HEK293T (cell line): ENCODE data around the gene RUFY2.
A peak's percentile ranks its signal among the peaks of the same experiment; 100 is the strongest.
"Not testable (repeated sequence)": the region's sequence is repeated elsewhere in the genome, so short reads cannot be mapped to it uniquely, and the experiment has no call there.

Source experiments
- CTCF ChIA-PET: fragments of 350-600 bp; formaldehyde crosslinking; extraction: SDS; loops from one replicate; lab custom pipeline; 2021; ENCODE audit warnings: antibody characterized with exemption, inconsistent platforms; lab: Yijun Ruan, JAX
- POLR2A ChIA-PET: fragments of 350-600 bp; formaldehyde crosslinking; extraction: SDS; loops from one replicate; lab custom pipeline; 2020; ENCODE audit warnings: antibody characterized with exemption, inconsistent platforms; lab: Yijun Ruan, JAX
- DNase-seq: peaks from one replicate; pipeline ENCODE4 v3.0.0; 2012; ENCODE audit warnings: mixed read lengths; ENCODE audit errors: extremely low spot score
- ARNT ChIP-seq: fragments of 450-650 bp; IDR thresholded peaks from 2 replicates; pipeline ENCODE4 v1.6.1; 2017; ENCODE audit warnings: mild to moderate bottlenecking
- BHLHE40 ChIP-seq: fragments of 450-650 bp; IDR thresholded peaks from 2 replicates; pipeline ENCODE4 v1.6.1; 2016; ENCODE audit warnings: mild to moderate bottlenecking, moderate library complexity, borderline replicate concordance
- CTBP1 ChIP-seq: fragments of 450-650 bp; IDR thresholded peaks from 2 replicates; pipeline ENCODE4 v1.6.1; 2016; ENCODE audit warnings: borderline replicate concordance
- ELF4 ChIP-seq: fragments of 450-650 bp; IDR thresholded peaks from 2 replicates; pipeline ENCODE4 v1.6.1; 2017; ENCODE audit warnings: antibody characterized with exemption
- FOXA1 ChIP-seq: fragments of 450-650 bp; IDR thresholded peaks from 2 replicates; pipeline ENCODE4 v1.6.1; 2016; ENCODE audit warnings: mild to moderate bottlenecking
- FOXK2 ChIP-seq: fragments of 450-650 bp; IDR thresholded peaks from 2 replicates; pipeline ENCODE4 v1.6.1; 2016; ENCODE audit warnings: mild to moderate bottlenecking
- FOXM1 ChIP-seq: fragments of 450-650 bp; IDR thresholded peaks from 2 replicates; pipeline ENCODE4 v1.6.1; 2017; ENCODE audit warnings: mild to moderate bottlenecking, borderline replicate concordance
- HDGF ChIP-seq: fragments of 450-650 bp; IDR thresholded peaks from 2 replicates; pipeline ENCODE4 v1.6.1; 2017; ENCODE audit warnings: antibody characterized with exemption, borderline replicate concordance
- L3MBTL2 ChIP-seq: fragments of 450-650 bp; conservative IDR thresholded peaks from 2 replicates; pipeline ENCODE4 v1.6.1; 2016; ENCODE audit warnings: mild to moderate bottlenecking
- LEF1 ChIP-seq: fragments of 450-650 bp; IDR thresholded peaks from 2 replicates; pipeline ENCODE4 v1.6.1; 2017; ENCODE audit warnings: mild to moderate bottlenecking, borderline replicate concordance
- NFRKB ChIP-seq: fragments of 450-650 bp; IDR thresholded peaks from 2 replicates; pipeline ENCODE4 v1.6.1; 2016; ENCODE audit warnings: mild to moderate bottlenecking, moderate library complexity
- SP1 ChIP-seq: fragments of 450-650 bp; IDR thresholded peaks from 2 replicates; pipeline ENCODE4 v1.6.1; 2017
- SUZ12 ChIP-seq: fragments of 450-650 bp; IDR thresholded peaks from 2 replicates; pipeline ENCODE4 v1.6.1; 2016; ENCODE audit warnings: mild to moderate bottlenecking
- TARDBP ChIP-seq: fragments of 450-650 bp; IDR thresholded peaks from 2 replicates; pipeline ENCODE4 v1.6.1; 2016
- ZNF384 ChIP-seq: fragments of 450-650 bp; IDR thresholded peaks from 2 replicates; pipeline ENCODE4 v1.6.1; 2016
- TF ChIP-seq, protein P1 (sequence below): fragments of 450-650 bp; IDR thresholded peaks from 2 replicates; pipeline ENCODE4 v1.6.1; 2016

Gene RUFY2

DNA sequence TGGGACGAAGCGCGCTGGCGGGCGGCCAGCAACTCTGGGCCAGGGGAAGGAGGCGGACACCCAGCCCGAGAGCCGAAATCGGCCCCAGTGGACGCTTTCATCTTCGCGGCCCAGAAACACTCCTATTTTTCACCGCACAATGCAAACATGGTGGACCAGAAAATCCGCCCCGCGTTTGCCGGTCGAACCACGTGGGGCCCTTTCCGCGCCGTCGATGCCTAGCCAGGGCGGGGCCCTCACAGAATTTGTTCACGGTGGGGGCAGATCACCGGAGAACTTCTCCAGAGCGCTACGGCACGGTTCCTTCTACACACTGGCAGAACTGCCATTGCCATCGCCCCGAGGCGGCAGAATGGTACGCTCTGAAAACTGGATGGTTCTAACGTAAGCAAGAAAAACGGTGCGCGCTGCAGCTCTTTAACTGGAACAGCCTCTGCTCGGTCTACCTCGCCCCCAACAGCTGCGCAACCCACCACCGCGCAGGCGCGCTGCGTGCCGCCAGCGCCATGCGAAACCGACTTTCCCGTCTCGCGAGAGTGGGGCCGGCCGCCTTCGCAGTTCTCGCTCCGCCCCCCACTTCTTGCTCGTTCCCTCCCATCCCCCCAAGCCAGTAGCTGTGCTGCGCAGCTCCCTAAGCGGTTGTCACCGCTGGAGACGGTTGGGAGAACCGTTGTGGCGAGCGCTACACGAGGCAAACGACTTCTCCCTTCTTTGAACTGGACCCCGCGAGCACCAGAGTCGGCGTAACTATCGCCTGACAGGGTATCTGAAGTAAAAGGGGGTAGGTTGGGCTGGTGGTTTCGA is 75.4 kb downstream of the RUFY2 start, which contains the start of gene HNRNPH3:
HNRNPH3 (plus strand) TSS at position 610 of the 804 bp plus-strand sequence. CDS start 5,158 bp downstream, outside the sequence.
- CTCF ChIA-PET = interaction anchor here (0.8 to 1.7 kb wide), 3 partner anchors 17 to 119 kb away, joined by 3 to 7 read pairs (median 4); no protein-coding TSS in a partner anchor
- peak; percentile 97 for DNase-seq

DNA sequence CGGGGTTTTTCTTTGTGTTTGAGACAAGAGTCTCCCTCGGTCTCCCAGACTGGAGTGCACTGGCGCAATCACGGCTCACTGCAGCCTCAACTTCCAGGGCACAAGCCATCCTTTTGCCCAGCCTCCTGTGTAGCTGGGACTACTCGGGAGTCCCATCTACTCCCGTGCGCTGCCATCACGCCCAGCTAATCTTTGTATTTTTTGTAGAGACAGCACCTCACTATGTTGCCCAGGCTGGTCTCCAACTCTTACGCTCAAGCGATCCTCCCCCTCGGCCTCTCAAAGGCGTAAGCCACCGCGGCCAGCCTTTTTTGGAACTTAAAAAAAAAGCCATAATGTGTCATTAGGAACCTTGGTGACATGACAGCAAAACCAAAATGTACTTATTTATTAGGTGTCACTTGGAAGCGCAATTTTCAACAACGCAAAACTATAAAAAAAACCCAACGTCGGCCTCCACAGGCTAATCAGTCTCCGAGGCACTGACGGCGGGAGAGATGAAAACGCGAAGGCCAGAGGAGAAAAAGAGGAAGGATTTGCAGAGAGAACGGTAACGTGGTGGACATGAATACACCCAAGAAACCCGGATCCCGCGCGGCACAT is 76.1 kb downstream of the RUFY2 start:
- POLR2A ChIA-PET = interaction anchor here (0.7 to 3.3 kb wide), 14 partner anchors 9 to 443 kb away, joined by 3 to 30 read pairs (median 4); partner anchors contain the start of gene ATOH7
- CTCF ChIA-PET = no interaction called here
- no peak for TF ChIP-seq SUZ12
- TF ChIP-seq ZNF384 = no peak
- no peak for TF ChIP-seq SP1
- no peak for TF ChIP-seq BHLHE40
- no peak for TF ChIP-seq FOXK2
- TF ChIP-seq ARNT = no peak
- no peak for TF ChIP-seq FOXM1
- no peak for TF ChIP-seq L3MBTL2
- no peak for TF ChIP-seq LEF1
- TF ChIP-seq CTBP1 = no peak
- no peak for TF ChIP-seq ELF4
- no peak for TF ChIP-seq NFRKB
- TF ChIP-seq HDGF = no peak
- no peak for TF ChIP-seq TARDBP
- TF ChIP-seq FOXA1 = no peak
- DNase-seq = no peak

More for the DNA sequence above, 75.4 kb downstream of the RUFY2 start, which contains the start of gene HNRNPH3:
- TF ChIP-seq, protein P1, sequence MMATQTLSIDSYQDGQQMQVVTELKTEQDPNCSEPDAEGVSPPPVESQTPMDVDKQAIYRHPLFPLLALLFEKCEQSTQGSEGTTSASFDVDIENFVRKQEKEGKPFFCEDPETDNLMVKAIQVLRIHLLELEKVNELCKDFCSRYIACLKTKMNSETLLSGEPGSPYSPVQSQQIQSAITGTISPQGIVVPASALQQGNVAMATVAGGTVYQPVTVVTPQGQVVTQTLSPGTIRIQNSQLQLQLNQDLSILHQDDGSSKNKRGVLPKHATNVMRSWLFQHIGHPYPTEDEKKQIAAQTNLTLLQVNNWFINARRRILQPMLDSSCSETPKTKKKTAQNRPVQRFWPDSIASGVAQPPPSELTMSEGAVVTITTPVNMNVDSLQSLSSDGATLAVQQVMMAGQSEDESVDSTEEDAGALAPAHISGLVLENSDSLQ = no peak
- no peak for TF ChIP-seq TARDBP
- TF ChIP-seq CTBP1 = no peak
- TF ChIP-seq NFRKB = peak; percentile 2; the same call in 1 of the 2 replicates
- TF ChIP-seq LEF1 = no peak
- peak; percentile 85; the same call in 1 of the 2 replicates for TF ChIP-seq SP1
- peak; percentile 93 for TF ChIP-seq ELF4
- TF ChIP-seq SUZ12 = no peak
- peak; percentile 95 for TF ChIP-seq L3MBTL2
- POLR2A ChIA-PET = interaction anchor here (0.5 to 3.3 kb wide), 31 partner anchors 9 to 543 kb away, joined by 3 to 34 read pairs (median 4); partner anchors contain the start of genes ATOH7, DNA2, DNAJC12 and RUFY2

DNA sequence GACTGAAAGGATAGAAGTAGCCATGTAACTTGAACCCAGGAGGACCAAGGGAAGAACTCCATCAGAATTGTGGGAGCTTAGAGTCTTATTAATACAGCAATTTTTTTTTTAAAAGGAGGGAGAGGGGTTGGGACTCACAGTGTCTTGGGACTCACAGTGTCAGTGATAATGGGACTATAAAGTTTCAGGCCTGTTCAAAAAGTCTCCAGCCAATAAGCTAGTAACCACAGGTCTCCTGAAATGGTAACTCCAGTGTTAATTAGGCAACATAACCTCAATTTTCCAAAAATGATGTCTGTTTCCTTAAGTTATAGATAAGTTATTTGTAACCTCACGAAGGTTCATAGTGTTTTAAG is 77.6 kb downstream of the RUFY2 start:
- ChIA-PET CTCF (interaction anchor here (1.1 kb wide), 1 partner anchor 474 kb away, joined by 4 read pairs; no protein-coding TSS in a partner anchor), POLR2A (interaction anchor here (1.0 to 1.5 kb wide), 2 partner anchors 16 to 98 kb away, joined by 3 read pairs; no protein-coding TSS in a partner anchor)
- TF ChIP-seq SUZ12 (no peak), NFRKB (no peak)
- no peak for DNase-seq

DNA sequence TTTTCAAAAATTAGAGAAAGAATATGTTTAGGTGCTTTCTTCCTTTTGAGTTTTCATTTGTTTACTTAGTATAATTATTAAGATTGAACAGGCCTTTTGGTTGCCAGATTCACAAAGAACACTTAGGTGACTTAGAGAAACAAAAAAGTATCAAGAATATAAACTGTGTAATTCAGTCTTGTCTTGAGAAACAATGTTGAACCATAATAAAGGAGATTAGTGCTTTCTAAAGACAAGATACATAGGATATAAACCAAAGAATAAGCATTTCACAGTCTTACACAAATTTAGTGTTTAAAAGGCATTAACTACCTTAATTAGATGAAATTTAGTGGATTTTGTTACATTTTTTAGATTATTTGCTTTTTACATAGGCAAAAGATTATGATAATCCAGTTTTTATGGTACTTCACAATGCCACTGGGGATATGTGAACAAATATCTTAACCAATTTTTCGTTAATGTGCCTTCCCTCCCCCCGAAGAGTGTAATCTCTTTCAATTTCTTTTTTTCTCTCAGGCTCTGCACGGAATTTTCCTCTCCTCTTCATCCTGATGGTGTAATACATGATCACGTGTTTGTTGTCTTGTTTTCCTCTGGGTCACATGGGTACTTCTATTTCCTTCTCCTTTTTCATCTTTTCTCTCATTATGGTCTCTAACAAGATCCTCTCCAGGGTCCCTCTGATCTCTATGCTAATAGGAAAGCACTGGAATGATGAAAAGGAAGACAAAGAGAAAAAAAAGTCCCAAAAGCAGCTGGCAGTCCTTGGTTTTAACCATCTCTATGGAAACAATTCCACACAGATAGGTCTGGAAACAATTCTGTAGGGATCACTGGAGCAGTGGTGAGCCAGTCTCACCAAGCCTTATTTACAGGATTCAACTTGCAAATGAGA is 78.9 kb downstream of the RUFY2 start:
- DNase-seq = peak; percentile 25
- POLR2A ChIA-PET = no interaction called here

DNA sequence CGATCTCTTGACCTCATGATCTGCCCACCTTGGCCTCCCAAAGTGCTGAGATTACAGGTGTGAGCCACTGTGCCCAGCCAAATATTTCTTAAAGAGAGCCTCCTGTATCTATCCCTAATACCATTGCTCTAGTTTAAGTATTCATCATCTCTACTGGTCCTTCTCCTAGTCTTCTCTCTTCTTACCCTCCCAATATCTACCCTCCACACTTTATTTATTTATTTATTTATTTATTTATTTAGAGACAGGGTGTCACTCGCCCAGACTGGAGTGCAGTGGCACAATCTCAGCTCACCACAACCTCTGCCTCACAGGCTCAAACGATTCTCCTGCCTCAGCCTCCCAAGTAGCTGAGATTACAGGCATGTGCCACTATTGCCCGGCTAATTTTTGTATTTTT is 82.7 kb downstream of the RUFY2 start:
- CTCF ChIA-PET, DNase-seq, POLR2A ChIA-PET: not testable (repeated sequence)

More for the DNA sequence above, 78.9 kb downstream of the RUFY2 start:
- no peak for TF ChIP-seq ZNF384
- TF ChIP-seq CTBP1 = no peak
- TF ChIP-seq HDGF = no peak
- TF ChIP-seq, protein P1 = no peak
- no peak for TF ChIP-seq SP1
- no peak for TF ChIP-seq ARNT
- no peak for TF ChIP-seq FOXM1
- TF ChIP-seq ELF4 = no peak
- TF ChIP-seq TARDBP = no peak
- TF ChIP-seq LEF1 = no peak
- TF ChIP-seq SUZ12 = no peak
- no peak for TF ChIP-seq FOXA1
- no peak for TF ChIP-seq BHLHE40
- TF ChIP-seq FOXK2 = no peak
- no peak for TF ChIP-seq NFRKB
- no peak for TF ChIP-seq L3MBTL2
- CTCF ChIA-PET = interaction anchor here (0.6 kb wide), 1 partner anchor 219 kb away, joined by 3 read pairs; the partner anchor contains the start of gene MYPN
